Caki2 (cell line): ENCODE measurements around the gene IL27RA. TPM values are rescaled to one million over a fixed set of nuclear protein-coding genes. Genes with fewer than 3 reads are reported as not detected.

Source experiments
- DNase-seq: peaks from one replicate; pipeline ENCODE4 v3.0.0-alpha.2; 2015; ENCODE audit warnings: low read depth
- in situ Hi-C: cut with HindIII; loops from 2 replicates; pipeline ENCODE4 v1.10.0; 2016; ENCODE audit warnings: low sequenced_read_pairs, low pct_unique_long_range_greater_than_20kb, mixed read lengths
- total RNA-seq: library from RNA; depleted of rRNA; stranded (reverse); fragments of >200 nt; shearing (Covaris generic); gene quantifications from 2 replicates; pipeline ENCODE4 v1.2.3, GENCODE V29; 2014; ENCODE audit warnings: low replicate concordance; rRNA removed

IL27RA gene
- 8.6 and 15.6 TPM in 2 replicates for total RNA-seq

- in situ Hi-C loops, result no loop called here
- DNase-seq, result peak; percentile 73
Measured at GRCh38 chr19:14031719-14032480, at the start of gene IL27RA. Gene IL27RA, plus strand, starts transcription at chr19:14031762. Its CDS starts 111 bp downstream, at chr19:14031873.

- in situ Hi-C loops, result no loop called here
- no peak for DNase-seq
Measured at GRCh38 chr19:13981988-13982501, 49.5 kb upstream of the IL27RA start.

GRCh38 chr19:13982773-13983172 lies 48.8 kb upstream of the IL27RA start:
- in situ Hi-C loops, result no loop called here
- DNase-seq, result no peak

- in situ Hi-C loops, result no loop called here
- DNase-seq, result no peak
Measured at GRCh38 chr19:13983213-13983889, 48.2 kb upstream of the IL27RA start.

GRCh38 chr19:13984186-13984585 lies 47.4 kb upstream of the IL27RA start:
- no peak for DNase-seq
- in situ Hi-C loops, result no loop called here

- DNase-seq, result no peak
- in situ Hi-C loops, result no loop called here
Measured at GRCh38 chr19:13984875-13985741, 46.5 kb upstream of the IL27RA start.

- in situ Hi-C loops, result no loop called here
- no peak for DNase-seq
Measured at GRCh38 chr19:13985771-13986347, 45.7 kb upstream of the IL27RA start.

- in situ Hi-C loops, result no loop called here
- DNase-seq, result no peak
Measured at GRCh38 chr19:13986348-13986904, 45.1 kb upstream of the IL27RA start.

GRCh38 chr19:13987101-13987890 lies 44.3 kb upstream of the IL27RA start:
- in situ Hi-C loops, result no loop called here
- DNase-seq, result no peak

GRCh38 chr19:13989487-13989886 lies 42.1 kb upstream of the IL27RA start:
- in situ Hi-C loops, result no loop called here
- no peak for DNase-seq

- DNase-seq, result no peak
- in situ Hi-C loops, result no loop called here
Measured at GRCh38 chr19:13990085-13990484, 41.5 kb upstream of the IL27RA start.

GRCh38 chr19:13992025-13992424 lies 39.5 kb upstream of the IL27RA start:
- in situ Hi-C loops, result no loop called here
- no peak for DNase-seq

GRCh38 chr19:13993590-13994300 lies 37.8 kb upstream of the IL27RA start:
- no peak for DNase-seq

GRCh38 chr19:13995017-13995728 lies 36.4 kb upstream of the IL27RA start:
- in situ Hi-C loops, result no loop called here
- no peak for DNase-seq

More at GRCh38 chr19:13993590-13994300, 37.8 kb upstream of the IL27RA start:
- in situ Hi-C loops, result no loop called here

GRCh38 chr19:13995878-13996765 lies 35.4 kb upstream of the IL27RA start:
- no peak for DNase-seq
- in situ Hi-C loops, result no loop called here
